ENCODE data around the gene PERCC1.

GRCh38 chr16:1443980-1444729 is 13.3 kb downstream of the PERCC1 start, which contains the start of gene CCDC154:
- TF ChIP-seq NONO (IDR thresholded peaks at IDR 0.05; ENCODE audit: low read depth in 2 of 2, low read length in 1 of 2) (no peak), FOXP1 (CRISPR knock-in tag; IDR thresholded peaks at IDR 0.05) (no peak)

Measured in K562 (cell line).